OCI-LY7 (cell line): ENCODE data around the gene CDC34. TPM values are rescaled to one million over a fixed set of nuclear protein-coding genes. Genes with fewer than 3 reads are reported as not detected.

Source experiments
- BruUV-seq: library from RNA; stranded (reverse); fragments of 400-500 nt; replicated peaks from 2 replicates; lab custom pipeline; 2021; lab: Mats Ljungman, UMichigan
- CTCF ChIA-PET: fragments of 300-600 bp; sonication (Branson Sonifier 250); formaldehyde crosslinking; loops from one replicate; lab custom pipeline; 2022; ENCODE audit warnings: antibody characterized with exemption; ENCODE audit not compliant: unreplicated experiment; lab: Charles Lee
- POLR2A ChIA-PET: fragments of 300-600 bp; sonication (Branson Sonifier 250); formaldehyde crosslinking; loops from one replicate; lab custom pipeline; 2022; ENCODE audit warnings: antibody characterized with exemption; lab: Charles Lee
- DNase-seq: peaks from one replicate; pipeline ENCODE4 v3.0.0-alpha.2; 2015; ENCODE audit warnings: low spot score
- H2AFZ ChIP-seq: fragments of 200-600 bp; sonication (generic), shearing (Covaris generic); 2 replicates; pipeline ENCODE4 v1.6.1; 2014; ENCODE audit warnings: mild to moderate bottlenecking, antibody characterized with exemption, low read length, moderate library complexity
- H3K27ac ChIP-seq: fragments of 200-600 bp; sonication (generic); 2 replicates; pipeline ENCODE4 v1.5.1; 2014; ENCODE audit warnings: mixed run types, low read depth, mild to moderate bottlenecking, moderate library complexity, low read length, inconsistent platforms; ENCODE audit not compliant: poor library complexity, severe bottlenecking
- H3K36me3 ChIP-seq: fragments of 200-600 bp; sonication (generic); 2 replicates; pipeline ENCODE4 v1.6.1; 2014; ENCODE audit warnings: mild to moderate bottlenecking, antibody characterized with exemption, low read length, moderate library complexity, mixed read lengths; ENCODE audit not compliant: insufficient read depth
- H3K4me1 ChIP-seq: fragments of 200-600 bp; sonication (generic); 2 replicates; pipeline ENCODE4 v1.5.1; 2014; ENCODE audit warnings: mild to moderate bottlenecking, low read length; ENCODE audit not compliant: insufficient read depth, poor library complexity, severe bottlenecking
- H3K4me2 ChIP-seq: fragments of 200-600 bp; sonication (generic); 2 replicates; pipeline ENCODE4 v1.6.1; 2014; ENCODE audit warnings: mild to moderate bottlenecking, low read length
- H3K4me3 ChIP-seq: fragments of 200-600 bp; sonication (generic); 2 replicates; pipeline ENCODE4 v1.5.1; 2014; ENCODE audit warnings: mild to moderate bottlenecking, low read depth, low read length; ENCODE audit not compliant: poor library complexity, severe bottlenecking
- H3K79me2 ChIP-seq: fragments of 200-600 bp; sonication (generic); 2 replicates; pipeline ENCODE4 v1.6.1; 2016; ENCODE audit warnings: low read depth, mild to moderate bottlenecking, low read length, moderate library complexity, mixed read lengths; ENCODE audit not compliant: insufficient read depth
- H3K9me2 ChIP-seq: fragments of 200-600 bp; sonication (generic); 2 replicates; pipeline ENCODE4 v1.6.1; 2016; ENCODE audit warnings: mild to moderate bottlenecking, low read length, mixed read lengths; ENCODE audit not compliant: insufficient read depth
- H3K9me3 ChIP-seq: fragments of 200-600 bp; sonication (generic); 2 replicates; pipeline ENCODE4 v1.6.1; 2014; ENCODE audit warnings: mild to moderate bottlenecking, mixed run types, low read length, mixed read lengths
- H4K20me1 ChIP-seq: fragments of 200-600 bp; sonication (generic); 2 replicates; pipeline ENCODE4 v1.6.1; 2014; ENCODE audit warnings: mild to moderate bottlenecking, antibody characterized with exemption, low read length, moderate library complexity, mixed read lengths; ENCODE audit not compliant: insufficient read depth
- EZH2phosphoT487 ChIP-seq: fragments of 200-600 bp; sonication (generic); IDR thresholded peaks from 2 replicates; pipeline ENCODE4 v1.6.1; 2018; ENCODE audit warnings: low read depth, borderline replicate concordance, mild to moderate bottlenecking, mixed run types, antibody characterized with exemption, low read length, moderate library complexity, mixed read lengths
- intact Hi-C: fragments of 100-400 bp; cut with micrococcal nuclease; formaldehyde crosslinking; loops from one replicate; pipeline ENCODE4 v1.10.0; 2022; ENCODE audit not compliant: unreplicated experiment
- total RNA-seq, 2 experiments: library from RNA; depleted of rRNA in 1 of 2; stranded (reverse); fragments of >200 nt in 1 of 2; shearing (Covaris generic) in 1 of 2; gene quantifications; 2 replicates each; pipeline ENCODE4 v1.2.3, GENCODE V29; 2014 to 2022
- TF ChIP-seq, protein P1 (sequence below): fragments of 200-600 bp; sonication (generic); conservative IDR thresholded peaks from 2 replicates; pipeline ENCODE4 v1.5.1; 2014; ENCODE audit warnings: mild to moderate bottlenecking, antibody characterized with exemption, low read length, moderate library complexity, mixed read lengths

The CDC34 gene
- total RNA-seq, 2 experiments from 2014 or later: 58.2 to 77.2 TPM

GRCh38 chr19:532561-533363 is 1.2 kb downstream of the CDC34 start:
- intact Hi-C loops: loop anchor here (5.0 kb wide), 1 partner anchor 40 kb away; the partner anchor contains the start of gene BSG
- BruUV-seq: no TSS peak
- CTCF ChIA-PET: no interaction called here
- Histone ChIP-seq H3K79me2 (peaks cover 7% of the 10 kb centered on the region; the same call in 1 of the 2 replicates), H3K9me3 (no peaks in the 10 kb centered on the region), H3K36me3 (peaks cover 13% of the 10 kb centered on the region), H4K20me1 (peaks cover 8% of the 10 kb centered on the region), H3K4me2 (peak overlapping the region; percentile 93), H3K9me2 (no peaks in the 10 kb centered on the region), H3K4me1 (peaks cover 17% of the 10 kb centered on the region), H3K4me3 (peak overlapping the region; percentile 96), H3K27ac (no peak overlapping the region), H2AFZ (no peak overlapping the region)
- DNase-seq: peak; percentile 57
- TF ChIP-seq, protein P1, sequence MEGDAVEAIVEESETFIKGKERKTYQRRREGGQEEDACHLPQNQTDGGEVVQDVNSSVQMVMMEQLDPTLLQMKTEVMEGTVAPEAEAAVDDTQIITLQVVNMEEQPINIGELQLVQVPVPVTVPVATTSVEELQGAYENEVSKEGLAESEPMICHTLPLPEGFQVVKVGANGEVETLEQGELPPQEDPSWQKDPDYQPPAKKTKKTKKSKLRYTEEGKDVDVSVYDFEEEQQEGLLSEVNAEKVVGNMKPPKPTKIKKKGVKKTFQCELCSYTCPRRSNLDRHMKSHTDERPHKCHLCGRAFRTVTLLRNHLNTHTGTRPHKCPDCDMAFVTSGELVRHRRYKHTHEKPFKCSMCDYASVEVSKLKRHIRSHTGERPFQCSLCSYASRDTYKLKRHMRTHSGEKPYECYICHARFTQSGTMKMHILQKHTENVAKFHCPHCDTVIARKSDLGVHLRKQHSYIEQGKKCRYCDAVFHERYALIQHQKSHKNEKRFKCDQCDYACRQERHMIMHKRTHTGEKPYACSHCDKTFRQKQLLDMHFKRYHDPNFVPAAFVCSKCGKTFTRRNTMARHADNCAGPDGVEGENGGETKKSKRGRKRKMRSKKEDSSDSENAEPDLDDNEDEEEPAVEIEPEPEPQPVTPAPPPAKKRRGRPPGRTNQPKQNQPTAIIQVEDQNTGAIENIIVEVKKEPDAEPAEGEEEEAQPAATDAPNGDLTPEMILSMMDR: peak; percentile 72
- no peak for TF ChIP-seq EZH2phosphoT487
- POLR2A ChIA-PET: interaction anchor here (2.4 kb wide), 1 partner anchor 22 kb away, joined by 9 read pairs; no protein-coding TSS in a partner anchor

- TF ChIP-seq, protein P1: no peak
- no peak for TF ChIP-seq EZH2phosphoT487
- Histone ChIP-seq H3K9me3 (no peaks in the 10 kb centered on the region), H3K36me3 (peaks cover 16% of the 10 kb centered on the region), H4K20me1 (peaks cover 8% of the 10 kb centered on the region), H3K4me3 (peak overlapping the region; percentile 96), H3K4me2 (peak overlapping the region; percentile 93), H3K79me2 (peaks cover 7% of the 10 kb centered on the region; the same call in 1 of the 2 replicates), H3K27ac (no peak overlapping the region), H3K4me1 (peaks cover 17% of the 10 kb centered on the region), H3K9me2 (no peaks in the 10 kb centered on the region), H2AFZ (no peak overlapping the region)
- no TSS peak for BruUV-seq
- CTCF ChIA-PET: no interaction called here
- POLR2A ChIA-PET: no interaction called here
- DNase-seq: no peak
- intact Hi-C loops: loop anchor here (5.0 kb wide), 1 partner anchor 39 kb away; the partner anchor contains the start of gene BSG
Measured at GRCh38 chr19:533364-534058, 2.0 kb downstream of the CDC34 start.
